Prostate gland (tissue), 2 donors: ENCODE data around the gene C3orf80.

Source experiments
- POLR2AphosphoS5 ChIP-seq: sonication (generic); formaldehyde crosslinking; IDR thresholded peaks from one replicate; pipeline ENCODE4 v1.6.1; 2017; ENCODE audit warnings: antibody characterized with exemption
- TF ChIP-seq, protein P1 (sequence below), 4 experiments: fragments of 200-600 bp in 2 of 4; fragments of 450-650 bp in 2 of 4; sonication (generic) in 2 of 4; IDR thresholded peaks; 1 replicate in 3 of 4; 2 replicates in 1 of 4; pipeline ENCODE4 v1.5.1; 2016 to 2019; ENCODE audit warnings: antibody characterized with exemption in 4 of 4, mild to moderate bottlenecking in 2 of 4, moderate library complexity in 2 of 4

DNA sequence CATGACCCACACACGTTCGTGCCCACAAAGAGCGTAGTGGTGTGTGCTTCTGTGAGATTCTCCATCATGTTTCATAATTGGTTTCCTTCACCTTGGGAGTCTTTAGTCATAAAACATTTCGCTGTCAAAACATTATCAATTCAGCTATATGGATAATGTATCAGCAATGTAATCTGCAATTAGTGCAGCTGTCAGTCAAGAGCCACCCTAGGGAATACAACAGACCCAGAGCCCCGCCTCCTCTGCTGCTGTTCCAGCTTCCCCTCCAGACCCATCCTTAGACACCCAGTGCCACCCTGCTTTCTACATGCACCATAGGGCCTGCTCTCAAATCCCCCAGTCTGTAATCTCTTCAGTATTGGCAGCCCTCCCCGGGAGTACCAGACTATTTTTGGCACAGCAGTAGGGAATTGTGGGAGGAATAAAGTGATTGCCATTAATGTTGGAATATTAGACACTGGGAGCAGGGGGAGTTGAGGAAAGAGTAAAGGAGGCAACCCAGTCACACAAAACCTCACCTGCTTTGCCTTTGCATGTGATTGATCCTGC is 31.5 kb upstream of the C3orf80 start:
- TF ChIP-seq, protein P1, sequence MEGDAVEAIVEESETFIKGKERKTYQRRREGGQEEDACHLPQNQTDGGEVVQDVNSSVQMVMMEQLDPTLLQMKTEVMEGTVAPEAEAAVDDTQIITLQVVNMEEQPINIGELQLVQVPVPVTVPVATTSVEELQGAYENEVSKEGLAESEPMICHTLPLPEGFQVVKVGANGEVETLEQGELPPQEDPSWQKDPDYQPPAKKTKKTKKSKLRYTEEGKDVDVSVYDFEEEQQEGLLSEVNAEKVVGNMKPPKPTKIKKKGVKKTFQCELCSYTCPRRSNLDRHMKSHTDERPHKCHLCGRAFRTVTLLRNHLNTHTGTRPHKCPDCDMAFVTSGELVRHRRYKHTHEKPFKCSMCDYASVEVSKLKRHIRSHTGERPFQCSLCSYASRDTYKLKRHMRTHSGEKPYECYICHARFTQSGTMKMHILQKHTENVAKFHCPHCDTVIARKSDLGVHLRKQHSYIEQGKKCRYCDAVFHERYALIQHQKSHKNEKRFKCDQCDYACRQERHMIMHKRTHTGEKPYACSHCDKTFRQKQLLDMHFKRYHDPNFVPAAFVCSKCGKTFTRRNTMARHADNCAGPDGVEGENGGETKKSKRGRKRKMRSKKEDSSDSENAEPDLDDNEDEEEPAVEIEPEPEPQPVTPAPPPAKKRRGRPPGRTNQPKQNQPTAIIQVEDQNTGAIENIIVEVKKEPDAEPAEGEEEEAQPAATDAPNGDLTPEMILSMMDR (IDR thresholded peaks at IDR 0.05): no peak
- no peak for TF ChIP-seq POLR2AphosphoS5
